AG09319 (cell line): ENCODE data around the gene VWDE.
A peak's percentile ranks its signal among the peaks of the same experiment; 100 is the strongest.
"Not testable (repeated sequence)": the region's sequence is repeated elsewhere in the genome, so short reads cannot be mapped to it uniquely, and the experiment has no call there.

ENCODE experiments used
- DNase-seq: peaks from one replicate; pipeline ENCODE4 v3.0.0-alpha.2; 2010; ENCODE audit warnings: low read depth; ENCODE audit errors: extremely low read depth
- TF ChIP-seq, protein P1 (sequence below): IDR thresholded peaks from 2 replicates; pipeline ENCODE4 v1.5.1; 2011; ENCODE audit warnings: low read depth, mild to moderate bottlenecking, inconsistent platforms, low read length, moderate library complexity

Gene VWDE

GRCh38 chr7:12403287-12404181, at the start of gene VWDE:
Gene VWDE (minus strand): TSS chr7:12403865. CDS start chr7:12403716, 149 bp downstream.
- no peak for DNase-seq

DNA sequence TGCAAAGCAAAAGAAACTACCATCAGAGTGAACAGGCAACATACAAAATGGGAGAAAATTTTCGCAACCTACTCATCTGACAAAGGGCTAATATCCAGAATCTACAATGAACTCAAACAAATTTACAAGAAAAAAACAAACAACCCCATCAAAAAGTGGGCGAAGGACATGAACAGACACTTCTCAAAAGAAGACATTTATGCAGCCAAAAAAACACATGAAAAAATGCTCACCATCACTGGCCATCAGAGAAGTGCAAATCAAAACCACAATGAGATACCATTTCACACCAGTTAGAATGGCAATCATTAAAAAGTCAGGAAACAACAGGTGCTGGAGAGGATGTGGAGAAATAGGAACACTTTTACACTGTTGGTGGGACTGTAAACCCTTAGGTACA, 49.5 kb upstream of the VWDE start:
- not testable (repeated sequence) for DNase-seq

More at GRCh38 chr7:12403287-12404181, at the start of gene VWDE:
- TF ChIP-seq, protein P1, sequence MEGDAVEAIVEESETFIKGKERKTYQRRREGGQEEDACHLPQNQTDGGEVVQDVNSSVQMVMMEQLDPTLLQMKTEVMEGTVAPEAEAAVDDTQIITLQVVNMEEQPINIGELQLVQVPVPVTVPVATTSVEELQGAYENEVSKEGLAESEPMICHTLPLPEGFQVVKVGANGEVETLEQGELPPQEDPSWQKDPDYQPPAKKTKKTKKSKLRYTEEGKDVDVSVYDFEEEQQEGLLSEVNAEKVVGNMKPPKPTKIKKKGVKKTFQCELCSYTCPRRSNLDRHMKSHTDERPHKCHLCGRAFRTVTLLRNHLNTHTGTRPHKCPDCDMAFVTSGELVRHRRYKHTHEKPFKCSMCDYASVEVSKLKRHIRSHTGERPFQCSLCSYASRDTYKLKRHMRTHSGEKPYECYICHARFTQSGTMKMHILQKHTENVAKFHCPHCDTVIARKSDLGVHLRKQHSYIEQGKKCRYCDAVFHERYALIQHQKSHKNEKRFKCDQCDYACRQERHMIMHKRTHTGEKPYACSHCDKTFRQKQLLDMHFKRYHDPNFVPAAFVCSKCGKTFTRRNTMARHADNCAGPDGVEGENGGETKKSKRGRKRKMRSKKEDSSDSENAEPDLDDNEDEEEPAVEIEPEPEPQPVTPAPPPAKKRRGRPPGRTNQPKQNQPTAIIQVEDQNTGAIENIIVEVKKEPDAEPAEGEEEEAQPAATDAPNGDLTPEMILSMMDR = no peak

DNA sequence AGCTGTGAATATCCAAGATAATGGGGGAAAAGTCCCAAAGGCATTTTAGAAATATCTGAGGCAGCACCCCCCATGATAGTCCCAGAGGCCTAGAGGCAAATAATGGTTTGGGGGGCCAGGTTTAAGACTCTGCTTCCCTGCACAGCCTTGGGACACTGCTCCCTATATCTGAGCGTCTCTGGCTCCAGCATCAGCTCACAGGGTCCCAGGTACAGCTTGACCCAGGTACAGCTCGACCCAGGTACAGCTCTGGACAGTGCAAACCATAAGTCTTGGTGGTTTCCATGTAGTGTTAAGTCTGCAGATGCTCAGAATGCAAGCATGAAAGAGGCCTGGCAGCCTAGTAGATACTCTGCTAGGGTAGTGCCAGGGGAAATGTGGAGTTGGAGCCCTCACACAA, 47.0 kb upstream of the VWDE start:
- TF ChIP-seq, protein P1 = no peak
- DNase-seq = no peak

GRCh38 chr7:12444785-12445184, 41.1 kb upstream of the VWDE start:
- TF ChIP-seq, protein P1 = no peak
- no peak for DNase-seq

DNA sequence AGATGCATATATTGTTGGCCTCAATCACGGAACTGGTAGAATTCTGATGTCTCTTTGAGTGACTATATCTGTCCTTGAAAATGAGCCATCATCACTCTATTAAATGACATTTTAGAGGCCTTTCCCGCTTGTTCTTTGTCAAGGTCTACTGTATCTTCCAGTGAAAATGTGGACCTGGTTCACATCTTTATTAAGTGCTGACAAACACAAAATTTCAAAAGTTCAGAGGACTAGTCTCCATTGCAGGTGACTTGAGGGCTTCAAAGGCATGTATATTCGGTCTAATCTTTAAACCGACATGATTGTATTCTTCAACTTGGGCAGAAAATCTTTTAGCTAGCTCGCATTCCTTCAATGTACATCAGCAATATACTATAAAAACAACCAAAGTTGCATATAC, 36.6 kb upstream of the VWDE start:
- no peak for DNase-seq
- TF ChIP-seq, protein P1 = no peak

DNA sequence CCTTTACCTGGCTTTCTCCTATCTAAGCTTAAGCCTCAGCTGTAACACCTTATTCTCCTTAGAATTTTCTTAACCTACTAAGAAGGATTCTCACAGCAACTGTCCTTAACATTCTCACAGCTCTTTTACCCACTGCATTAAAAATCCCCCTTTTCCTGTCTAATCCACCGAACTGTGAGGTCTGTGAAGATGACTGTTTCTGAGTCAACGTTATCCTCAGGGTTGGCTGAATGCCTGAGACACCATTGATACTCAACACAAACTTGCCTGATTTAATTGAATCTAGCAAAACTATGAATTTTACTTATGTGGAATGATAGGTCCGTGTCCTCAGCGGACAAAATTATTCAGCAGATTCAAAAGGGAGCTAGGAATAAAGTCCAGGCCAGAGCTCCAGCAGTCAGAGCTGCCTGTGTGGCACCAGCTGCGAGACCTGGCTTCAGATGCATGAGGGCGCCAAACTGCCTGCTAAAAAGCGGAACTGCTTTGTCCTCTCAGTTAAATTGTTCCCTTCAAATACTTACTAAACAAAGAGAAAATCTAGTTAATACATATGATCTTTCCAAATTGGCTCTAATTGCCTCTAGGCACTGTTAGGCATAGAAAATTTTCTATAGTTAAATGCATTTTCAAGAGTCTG, 33.4 kb upstream of the VWDE start:
- TF ChIP-seq, protein P1 = peak; percentile 8
- no peak for DNase-seq

GRCh38 chr7:12436126-12436525, 32.5 kb upstream of the VWDE start:
- TF ChIP-seq, protein P1 = no peak
- no peak for DNase-seq
